IMR-90 (cell line): ENCODE data around the gene CCSER1. TPM values are rescaled to one million over a fixed set of nuclear protein-coding genes. Genes with fewer than 3 reads are reported as not detected.

Experiments used
- ATAC-seq: fragments of 200-7000 bp; cut with Tn5 transposase; 2 replicates; pipeline ENCODE4 v1.9.1; 2020; ENCODE audit warnings: low read depth, mild to moderate bottlenecking, moderate library complexity
- BruUV-seq: library from RNA; stranded (reverse); fragments of 400-500 nt; replicated peaks from 2 replicates; lab custom pipeline; 2021; lab: Mats Ljungman, UMichigan
- CTCF ChIA-PET: fragments of 300-600 bp; formaldehyde crosslinking; extraction: SDS; loops from one replicate; lab custom pipeline; 2021; ENCODE audit warnings: antibody characterized with exemption; lab: Yijun Ruan, JAX
- POLR2A ChIA-PET: fragments of 300-600 bp; sonication (Branson Sonifier 250); formaldehyde crosslinking; loops from one replicate; lab custom pipeline; 2022; ENCODE audit warnings: antibody characterized with exemption; ENCODE audit not compliant: unreplicated experiment; lab: Charles Lee
- DNase-seq: peaks from one replicate; pipeline ENCODE4 v3.0.0; 2013
- H2AFZ ChIP-seq: replicated peaks from 2 replicates; pipeline ENCODE3; 2013; ENCODE audit warnings: low read length, mild to moderate bottlenecking; ENCODE audit not compliant: poor library complexity
- H2AK5ac ChIP-seq: 2 replicates; pipeline ENCODE4 v1.6.1; 2013; ENCODE audit warnings: low read depth, low read length, inconsistent platforms
- H2AK9ac ChIP-seq: replicated peaks from 2 replicates; pipeline ENCODE3; 2013; ENCODE audit warnings: mild to moderate bottlenecking, low read depth, low read length, moderate library complexity; ENCODE audit not compliant: poor library complexity
- H2BK120ac ChIP-seq: 2 replicates; pipeline ENCODE4 v1.6.1; 2013; ENCODE audit warnings: low read depth, low read length, inconsistent platforms
- H2BK15ac ChIP-seq: 3 replicates; pipeline ENCODE4 v1.6.1; 2013; ENCODE audit warnings: low read depth, low read length, inconsistent platforms
- H2BK20ac ChIP-seq: 2 replicates; pipeline ENCODE4 v1.6.1; 2013; ENCODE audit warnings: low read depth, mild to moderate bottlenecking, inconsistent platforms, low read length, moderate library complexity
- H2BK5ac ChIP-seq: 2 replicates; pipeline ENCODE4 v1.6.1; 2013; ENCODE audit warnings: mild to moderate bottlenecking, low read depth, low read length, inconsistent platforms; ENCODE audit not compliant: poor library complexity, severe bottlenecking
- H3K14ac ChIP-seq: replicated peaks from 2 replicates; pipeline ENCODE4 v1.6.1; 2013; ENCODE audit warnings: low read depth, low read length, inconsistent platforms
- H3K18ac ChIP-seq: 2 replicates; pipeline ENCODE4 v1.6.1; 2013; ENCODE audit warnings: low read depth, low read length, control low read depth
- H3K23ac ChIP-seq: 2 replicates; pipeline ENCODE4 v1.6.1; 2013; ENCODE audit warnings: low read depth, low read length, inconsistent platforms
- H3K27ac ChIP-seq: 2 replicates; pipeline ENCODE4 v1.5.1; 2013; ENCODE audit warnings: mild to moderate bottlenecking, control low read depth, low read length; ENCODE audit not compliant: insufficient read depth
- H3K27me3 ChIP-seq: 2 replicates; pipeline ENCODE4 v1.6.1; 2013; ENCODE audit warnings: low read length; ENCODE audit not compliant: control insufficient read depth, insufficient read depth
- H3K36me3 ChIP-seq: 2 replicates; pipeline ENCODE4 v1.6.1; 2013; ENCODE audit warnings: low read length, mixed read lengths; ENCODE audit not compliant: control insufficient read depth, insufficient read depth
- H3K4ac ChIP-seq: 2 replicates; pipeline ENCODE4 v1.6.1; 2013; ENCODE audit warnings: low read depth, low read length, inconsistent platforms
- H3K4me1 ChIP-seq: 2 replicates; pipeline ENCODE4 v1.6.1; 2013; ENCODE audit warnings: low read length, mixed read lengths; ENCODE audit not compliant: control insufficient read depth, insufficient read depth
- H3K4me2 ChIP-seq: 2 replicates; pipeline ENCODE4 v1.6.1; 2013; ENCODE audit warnings: low read depth, mild to moderate bottlenecking, control low read depth, low read length, moderate library complexity
- H3K4me3 ChIP-seq: 2 replicates; pipeline ENCODE4 v1.5.1; 2013; ENCODE audit warnings: low read depth, mild to moderate bottlenecking, control low read depth, low read length, moderate library complexity; ENCODE audit not compliant: insufficient read depth
- H3K56ac ChIP-seq: 2 replicates; pipeline ENCODE4 v1.6.1; 2013; ENCODE audit warnings: low read length, inconsistent platforms; ENCODE audit not compliant: insufficient read depth; ENCODE audit errors: extremely low read depth
- H3K79me1 ChIP-seq, 2 experiments: 2 replicates each; pipeline ENCODE4 v1.6.1; 2013; ENCODE audit warnings: low read length in 2 of 2, inconsistent platforms in 1 of 2, low read depth in 1 of 2
- H3K9ac ChIP-seq: 2 replicates; pipeline ENCODE4 v1.6.1; 2013; ENCODE audit warnings: low read depth, low read length, control low read depth
- H3K9me1 ChIP-seq: 2 replicates; pipeline ENCODE4 v1.6.1; 2013; ENCODE audit warnings: low read length, inconsistent platforms; ENCODE audit not compliant: insufficient read depth
- H3K9me3 ChIP-seq: 2 replicates; pipeline ENCODE4 v1.6.1; 2013; ENCODE audit warnings: low read length; ENCODE audit not compliant: control insufficient read depth, insufficient read depth
- H4K20me1 ChIP-seq: 2 replicates; pipeline ENCODE4 v1.6.1; 2013; ENCODE audit warnings: low read length, inconsistent platforms; ENCODE audit not compliant: insufficient read depth
- H4K5ac ChIP-seq: 2 replicates; pipeline ENCODE4 v1.6.1; 2013; ENCODE audit warnings: mild to moderate bottlenecking, low read depth, low read length, control low read depth
- H4K8ac ChIP-seq, 2 experiments: 2 replicates each; pipeline ENCODE4 v1.6.1; 2013; ENCODE audit warnings: low read depth in 2 of 2, low read length in 2 of 2, control low read depth in 1 of 2, inconsistent platforms in 1 of 2
- H4K91ac ChIP-seq: 2 replicates; pipeline ENCODE4 v1.6.1; 2013; ENCODE audit warnings: low read depth, low read length, inconsistent platforms; ENCODE audit not compliant: insufficient read depth
- BHLHE40 ChIP-seq: fragments of 150-350 bp; IDR thresholded peaks from 2 replicates; pipeline ENCODE4 v1.6.1; 2016; ENCODE audit warnings: mild to moderate bottlenecking, low read depth, low read length
- ELK1 ChIP-seq: fragments of 150-350 bp; IDR thresholded peaks from 2 replicates; pipeline ENCODE4 v1.6.1; 2016; ENCODE audit warnings: low read depth, mild to moderate bottlenecking, low read length, moderate library complexity, borderline replicate concordance
- RAD21 ChIP-seq: IDR thresholded peaks from 2 replicates; pipeline ENCODE4 v1.6.1; 2012; ENCODE audit warnings: low read length, improper control_type of control experiment
- RFX5 ChIP-seq: IDR thresholded peaks from 2 replicates; pipeline ENCODE4 v1.8.0; 2012; ENCODE audit warnings: low read depth, mild to moderate bottlenecking, low read length, moderate library complexity
- SMC3 ChIP-seq: fragments of 150-350 bp; IDR thresholded peaks from 2 replicates; pipeline ENCODE4 v1.6.1; 2016; ENCODE audit warnings: low read depth, mild to moderate bottlenecking, antibody characterized with exemption, low read length, moderate library complexity
- WGBS, 2 experiments: methylation state at CpG; one replicate each; pipeline versions ENCODE4 v1.1.5 to v1.1.7; 2013; ENCODE audit warnings: missing lambda C conversion rate in 2 of 2; ENCODE audit not compliant: insufficient read length in 1 of 2; ENCODE audit errors: extremely low coverage in 2 of 2; 5-methylcytosine and 5-hydroxymethylcytosine counted together
- dilution Hi-C: fragments of 300-500 bp; cut with HindIII; formaldehyde crosslinking; loops from one replicate; pipeline ENCODE4 v1.14.3; 2018; ENCODE audit warnings: low sequenced_read_pairs; ENCODE audit not compliant: unreplicated experiment
- in situ Hi-C: fragments of 300-500 bp; cut with MboI; formaldehyde crosslinking; loops from 3 replicates; pipeline ENCODE4 v1.14.3; 2019; ENCODE audit warnings: low sequenced_read_pairs, inconsistent platforms, mixed read lengths
- intact Hi-C: fragments of 100-400 bp; cut with micrococcal nuclease; formaldehyde crosslinking; loops from 2 replicates; pipeline ENCODE4 v1.10.0; 2022
- polyA plus RNA-seq, 3 experiments: library from polyadenylated mRNA; depleted of rRNA; stranded (reverse); fragments of >200 nt; gene quantifications; 2 replicates each; pipeline ENCODE4 v1.2.3, GENCODE V29; 2012; ENCODE audit warnings: low replicate concordance in 1 of 3
- total RNA-seq: library from RNA; depleted of rRNA; stranded (reverse); fragments of >200 nt; gene quantifications from 2 replicates; pipeline ENCODE4 v1.2.3, GENCODE V29; 2012

The CCSER1 gene
- total and polyA plus RNA-seq, 2 of the 4 experiments (the other 2 are of a cell fraction), result not detected

- no peaks in the 10 kb centered on the region; the same call in 1 of the 2 replicates for H3K9me3 ChIP-seq
- no peaks in the 10 kb centered on the region for H3K4me1 ChIP-seq
- no peaks in the 10 kb centered on the region for H3K36me3 ChIP-seq
- H2BK5ac ChIP-seq, result no peak overlapping the region
- H3K27me3 ChIP-seq, result no peaks in the 10 kb centered on the region
- no CpG with 5 or more reads among the region's 1 CpG for WGBS, 2 experiments
- H4K20me1 ChIP-seq, result no peaks in the 10 kb centered on the region
- intact Hi-C loops (no loop called here), in situ Hi-C loops (no loop called here), dilution Hi-C loops (no loop called here)
- H3K9ac ChIP-seq, result no peak overlapping the region
- no peak overlapping the region for H3K56ac ChIP-seq
- no peak overlapping the region for H4K5ac ChIP-seq
- no peak for ATAC-seq
- no peak overlapping the region for H2BK15ac ChIP-seq
- H3K9me1 ChIP-seq, result no peaks in the 10 kb centered on the region
- no peak overlapping the region for H2AK5ac ChIP-seq
- H2AK9ac ChIP-seq, result no peak overlapping the region
- H3K4me3 ChIP-seq, result no peak overlapping the region
- CTCF ChIA-PET, result no interaction called here
- no peak overlapping the region for H3K23ac ChIP-seq
- H2BK120ac ChIP-seq, result no peak overlapping the region
- H3K27ac ChIP-seq, result no peak overlapping the region
- no peak overlapping the region for H3K18ac ChIP-seq
- no peak overlapping the region for H2AFZ ChIP-seq
- POLR2A ChIA-PET, result no interaction called here
- no peak overlapping the region for H3K14ac ChIP-seq
- no peaks in the 10 kb centered on the region for H3K79me1 ChIP-seq
- BruUV-seq, result no TSS peak
- no peak overlapping the region for H3K4me2 ChIP-seq
- no peak for TF ChIP-seq BHLHE40
- TF ChIP-seq ELK1, result no peak
- no peak for TF ChIP-seq RFX5
- TF ChIP-seq SMC3, result no peak
- no peak for TF ChIP-seq RAD21
- H4K91ac ChIP-seq, result no peak overlapping the region
- no peak for DNase-seq
- no peak overlapping the region for H4K8ac ChIP-seq
- no peak overlapping the region for H2BK20ac ChIP-seq
- no peak overlapping the region for H3K4ac ChIP-seq
Measured at GRCh38 chr4:90833706-90834105, 706.5 kb downstream of the CCSER1 start.
